Activated CD4-positive, alpha-beta T cell treated with anti-CD3 and anti-CD28 coated beads for 1 hour (primary cell): ENCODE data around the gene TTC28.
"Not testable (repeated sequence)": the region's sequence is repeated elsewhere in the genome, so short reads cannot be mapped to it uniquely, and the experiment has no call there.

Source experiments
- DNase-seq: peaks from one replicate; pipeline ENCODE4 v3.0.0-alpha.2; 2020

The TTC28 gene

GRCh38 chr22:28398981-28399380, 280.7 kb downstream of the TTC28 start:
- no peak for DNase-seq

GRCh38 chr22:28398355-28398754, 281.3 kb downstream of the TTC28 start:
- no peak for DNase-seq

GRCh38 chr22:28397306-28397705, 282.3 kb downstream of the TTC28 start:
- DNase-seq = no peak

DNA sequence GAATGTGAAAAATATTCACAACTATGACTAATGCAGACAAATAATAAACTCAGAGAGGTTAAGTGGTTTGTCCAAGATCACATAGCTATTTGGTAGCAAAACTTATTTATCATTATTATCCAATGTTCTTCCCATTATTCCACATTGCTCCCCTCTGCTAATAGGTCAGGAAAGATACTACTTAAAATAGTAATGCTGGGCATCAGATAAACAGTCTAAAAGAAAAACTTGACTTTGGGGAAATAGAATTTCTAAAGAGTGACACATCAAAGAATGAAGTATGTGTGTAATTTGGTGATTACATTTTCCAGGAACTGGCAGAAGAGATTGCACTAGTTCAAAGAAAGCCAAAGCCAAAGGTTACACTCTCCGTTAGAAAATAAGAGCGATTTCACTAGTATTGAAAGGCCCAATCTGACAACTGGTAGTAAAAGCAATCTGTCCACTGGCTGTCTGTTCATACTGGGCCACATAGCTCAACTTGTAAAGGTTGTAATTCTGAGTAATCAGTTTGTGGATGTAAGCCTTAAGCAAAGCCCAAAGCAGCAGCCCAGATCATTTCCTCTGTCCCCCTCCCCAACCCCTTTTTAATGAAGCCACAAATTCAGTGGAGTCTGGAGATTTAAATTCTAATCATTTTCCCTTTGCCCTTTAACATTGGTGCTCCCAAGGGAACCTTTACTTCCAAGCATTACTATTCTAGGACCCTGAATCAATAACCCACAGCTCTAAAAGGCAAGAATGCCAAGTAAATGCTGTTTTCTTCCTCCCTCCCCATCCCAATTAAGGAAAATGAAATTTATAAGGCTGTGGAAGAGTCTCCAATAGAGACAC, 283.5 kb downstream of the TTC28 start:
- no peak for DNase-seq

- DNase-seq = no peak
These were observed 284.1 kb downstream of the TTC28 start for GRCh38 chr22:28395520-28395919.

GRCh38 chr22:28394513-28395110, 285.0 kb downstream of the TTC28 start:
- no peak for DNase-seq

GRCh38 chr22:28381429-28382167, 298.0 kb downstream of the TTC28 start:
- DNase-seq = no peak

DNA sequence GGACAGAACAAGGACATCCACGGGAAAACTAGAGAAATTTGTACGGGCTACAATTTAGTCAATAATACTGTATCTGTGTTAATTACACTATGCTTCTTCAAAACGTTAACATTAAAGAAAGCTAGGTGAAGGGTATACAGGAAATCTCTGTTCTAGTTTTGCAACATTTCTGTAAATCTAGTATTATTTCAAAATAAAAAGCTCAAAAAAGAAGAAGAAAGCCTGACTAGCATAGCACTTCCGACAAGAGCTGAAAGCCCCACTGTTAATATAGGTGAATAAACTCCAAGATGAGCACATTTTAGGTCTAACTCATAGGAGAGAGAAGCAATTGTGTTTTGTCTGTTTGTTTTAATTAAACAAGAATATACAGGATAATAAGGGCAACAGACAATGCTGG, 299.7 kb downstream of the TTC28 start:
- no peak for DNase-seq

GRCh38 chr22:28379075-28379779, 300.4 kb downstream of the TTC28 start:
- no peak for DNase-seq

DNA sequence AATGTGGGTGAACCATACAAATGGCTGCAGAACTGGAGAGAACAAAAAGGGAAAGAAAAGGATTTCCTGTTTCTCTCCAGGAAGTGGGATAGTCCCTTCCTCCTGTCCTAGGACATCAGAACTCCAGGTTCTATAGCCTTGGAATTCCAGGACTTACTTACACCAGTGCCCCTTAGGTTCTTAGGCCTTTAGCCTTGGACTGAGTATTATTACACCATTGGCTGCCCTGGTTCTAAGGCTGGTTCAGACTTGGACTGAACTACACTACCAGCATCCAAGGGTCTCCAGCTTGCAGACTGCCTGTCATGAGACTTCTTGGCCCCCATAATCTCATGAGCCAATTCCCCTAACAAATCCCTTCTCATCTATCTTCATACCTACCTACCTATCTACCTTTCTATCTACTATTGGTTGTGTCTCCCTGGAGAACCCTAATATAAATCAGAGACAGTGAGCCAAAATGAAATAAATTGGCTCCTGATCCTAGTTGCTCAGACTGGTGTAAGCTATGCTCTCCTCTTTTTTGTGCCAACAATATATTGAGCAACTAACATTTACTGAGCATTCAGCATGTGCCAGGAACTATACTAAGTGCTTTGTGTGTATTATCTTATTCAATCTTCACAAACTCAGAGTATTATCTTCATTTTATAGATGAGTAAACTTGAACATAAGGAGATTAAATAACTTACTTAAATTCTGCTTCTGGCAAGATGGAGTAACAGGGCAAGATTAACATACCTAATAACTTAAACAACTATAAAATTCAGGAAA, 303.7 kb downstream of the TTC28 start:
- DNase-seq = no peak

GRCh38 chr22:28373831-28374230, 305.8 kb downstream of the TTC28 start:
- DNase-seq = no peak

DNA sequence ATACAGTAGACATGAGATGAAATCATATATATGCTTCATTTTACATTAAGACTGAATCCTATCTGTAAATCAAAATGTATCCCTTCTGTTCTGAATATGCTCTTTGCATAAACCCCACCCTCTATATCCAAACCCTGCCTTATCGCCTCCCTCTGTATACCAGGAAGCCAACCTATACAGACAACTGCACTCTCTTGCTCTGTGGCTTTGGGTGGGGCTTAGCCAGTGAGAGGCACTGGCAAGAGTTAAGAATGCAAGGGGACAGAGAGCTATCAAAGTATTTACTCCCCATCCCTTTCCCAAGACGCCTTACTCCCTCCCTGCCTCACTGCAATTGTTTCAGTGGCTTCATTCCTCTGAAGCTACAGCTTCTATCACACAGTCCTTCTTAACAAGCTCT, 309.8 kb downstream of the TTC28 start:
- DNase-seq = no peak

- no peak for DNase-seq
These were observed 312.8 kb downstream of the TTC28 start for GRCh38 chr22:28366856-28367255.

GRCh38 chr22:28365371-28365770, 314.3 kb downstream of the TTC28 start:
- no peak for DNase-seq

GRCh38 chr22:28364105-28364504, 315.5 kb downstream of the TTC28 start:
- not testable (repeated sequence) for DNase-seq

GRCh38 chr22:28360939-28361338, 318.7 kb downstream of the TTC28 start:
- DNase-seq = no peak

DNA sequence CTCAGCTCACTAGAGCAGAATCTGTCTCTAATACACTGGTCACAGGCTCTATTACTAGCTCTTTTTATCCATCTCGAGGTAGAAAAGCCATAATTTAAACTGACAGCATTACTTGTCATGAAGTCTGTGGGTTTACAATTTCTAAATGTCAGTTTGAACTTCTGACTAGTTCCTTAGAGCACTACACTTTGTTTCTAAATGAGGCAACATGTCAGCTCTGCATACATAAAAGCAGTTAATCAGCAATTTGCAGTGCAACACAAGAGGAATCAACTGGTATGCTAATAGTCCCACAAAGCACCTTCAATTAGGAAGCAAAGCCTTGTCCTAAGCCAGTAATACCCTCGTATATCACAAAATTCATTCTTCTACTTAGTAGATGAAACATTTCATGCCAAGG, 321.3 kb downstream of the TTC28 start:
- no peak for DNase-seq

DNA sequence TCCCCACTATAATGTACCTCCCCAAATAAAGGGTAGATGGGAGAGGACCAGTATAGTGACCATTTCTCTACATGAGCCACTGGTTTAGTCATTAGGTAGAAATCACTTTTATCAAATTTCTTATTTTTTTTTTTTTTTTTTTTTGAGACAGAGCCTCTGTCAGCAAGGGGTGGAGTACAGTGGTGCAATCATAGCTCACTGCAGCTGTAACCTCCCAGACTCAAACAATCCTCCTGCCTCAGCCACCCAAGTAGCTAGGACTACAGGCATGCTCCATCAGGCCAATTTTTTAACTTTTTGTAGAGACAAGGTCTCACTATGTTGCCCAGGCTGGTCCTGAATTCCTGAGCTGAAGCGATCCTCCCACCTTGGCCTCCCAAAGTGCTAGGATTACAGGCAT, 322.4 kb downstream of the TTC28 start:
- DNase-seq = no peak

- no peak for DNase-seq
These were observed 328.2 kb downstream of the TTC28 start for GRCh38 chr22:28351476-28351875.

GRCh38 chr22:28348613-28349609, 330.7 kb downstream of the TTC28 start:
- no peak for DNase-seq

DNA sequence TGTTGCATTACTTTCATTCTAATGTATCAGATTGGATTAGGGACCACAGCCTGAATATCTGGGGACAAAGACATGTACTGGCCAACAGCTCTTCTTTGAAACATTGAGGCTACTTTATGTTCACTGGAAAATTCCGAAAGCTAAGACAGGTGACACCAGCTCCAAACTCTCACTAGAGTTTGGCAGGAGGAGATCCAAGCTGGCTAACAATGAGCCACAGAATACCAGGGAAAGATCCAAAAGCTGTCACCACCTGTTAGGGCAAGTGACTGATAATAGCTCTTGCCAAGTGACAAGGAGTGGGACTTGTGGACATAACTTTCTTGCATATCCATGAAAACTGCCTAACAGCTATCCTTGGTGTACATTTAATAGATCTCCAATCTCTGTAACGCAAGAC, 333.3 kb downstream of the TTC28 start:
- no peak for DNase-seq
